Measurements from ENCODE around the gene MMP24OS. TPM values are rescaled to one million over a fixed set of nuclear protein-coding genes. Genes with fewer than 3 reads are reported as not detected.

MMP24OS gene
- total RNA-seq, 4 donors from 2014 or later = 12.8 to 21.5 (median 18.7) TPM

- H3K27me3 ChIP-seq = no peaks in the 10 kb centered on the region
- peak overlapping the region; percentile 93 to 98 (median 96) for H3K27ac ChIP-seq
- no peak for DNase-seq
- peak overlapping the region; percentile 71 to 92 (median 88) for H3K4me3 ChIP-seq
- peaks cover 4 to 56% (median 5%) of the 10 kb centered on the region in 3 donors for H3K36me3 ChIP-seq
- peaks cover 19 to 63% (median 27%) of the 10 kb centered on the region in 3 donors for H3K4me1 ChIP-seq
- intact Hi-C loops (cut with DNase I) = no loop called here
- 29 to 31% methylated on average over 15 to 17 of the region's 19 CpGs for WGBS, 2 donors
- no peaks in the 10 kb centered on the region for H3K9me3 ChIP-seq
- TF ChIP-seq, protein P1, sequence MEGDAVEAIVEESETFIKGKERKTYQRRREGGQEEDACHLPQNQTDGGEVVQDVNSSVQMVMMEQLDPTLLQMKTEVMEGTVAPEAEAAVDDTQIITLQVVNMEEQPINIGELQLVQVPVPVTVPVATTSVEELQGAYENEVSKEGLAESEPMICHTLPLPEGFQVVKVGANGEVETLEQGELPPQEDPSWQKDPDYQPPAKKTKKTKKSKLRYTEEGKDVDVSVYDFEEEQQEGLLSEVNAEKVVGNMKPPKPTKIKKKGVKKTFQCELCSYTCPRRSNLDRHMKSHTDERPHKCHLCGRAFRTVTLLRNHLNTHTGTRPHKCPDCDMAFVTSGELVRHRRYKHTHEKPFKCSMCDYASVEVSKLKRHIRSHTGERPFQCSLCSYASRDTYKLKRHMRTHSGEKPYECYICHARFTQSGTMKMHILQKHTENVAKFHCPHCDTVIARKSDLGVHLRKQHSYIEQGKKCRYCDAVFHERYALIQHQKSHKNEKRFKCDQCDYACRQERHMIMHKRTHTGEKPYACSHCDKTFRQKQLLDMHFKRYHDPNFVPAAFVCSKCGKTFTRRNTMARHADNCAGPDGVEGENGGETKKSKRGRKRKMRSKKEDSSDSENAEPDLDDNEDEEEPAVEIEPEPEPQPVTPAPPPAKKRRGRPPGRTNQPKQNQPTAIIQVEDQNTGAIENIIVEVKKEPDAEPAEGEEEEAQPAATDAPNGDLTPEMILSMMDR (IDR thresholded peaks at IDR 0.05) = no peak
- TF ChIP-seq POLR2A (IDR thresholded peaks at IDR 0.05) = no peak
Measured at GRCh38 chr20:35284992-35285805, 7.3 kb upstream of the MMP24OS start.

DNA sequence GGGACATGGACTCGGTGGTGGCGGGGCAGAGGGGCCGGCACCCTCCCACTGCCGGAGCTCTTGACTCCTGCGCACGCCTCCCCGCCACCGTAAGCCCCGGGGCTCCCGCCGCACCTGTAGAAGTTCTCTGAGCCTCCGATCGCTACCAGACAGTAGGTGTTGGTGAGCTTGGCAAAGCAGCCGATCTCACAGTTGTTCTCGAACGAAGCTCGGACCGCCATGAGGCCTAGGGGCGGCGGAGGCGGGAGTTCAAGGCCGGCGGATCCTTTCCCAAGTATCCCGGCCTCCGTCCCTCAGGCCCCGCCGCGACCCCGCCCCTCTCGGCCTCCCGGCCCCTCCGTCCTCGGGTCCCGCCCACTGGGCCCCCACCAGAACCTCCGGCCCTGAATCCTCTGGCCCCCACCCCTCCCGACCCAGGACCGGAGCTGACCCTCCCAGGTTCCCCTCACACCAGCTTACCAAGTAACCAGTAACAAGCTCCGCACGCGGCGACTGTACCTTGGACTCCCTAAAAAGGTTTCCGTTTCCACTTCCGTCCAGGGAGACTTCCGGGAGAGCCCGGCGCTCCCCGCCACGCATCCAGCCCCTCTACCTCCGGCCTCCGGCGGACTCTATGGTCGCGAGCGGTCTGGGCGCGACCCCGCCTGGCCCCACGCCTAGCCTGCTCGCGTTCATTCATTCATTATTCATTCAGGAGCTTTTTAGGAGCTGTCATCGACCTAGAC lies 6.5 kb upstream of the MMP24OS start, which contains the start of gene EIF6:
EIF6 (minus strand) TSS at position 506 of the 725 bp plus-strand sequence; CDS start at position 221, 285 bp downstream.
- Histone ChIP-seq H3K4me1 (peaks cover 19 to 63% (median 27%) of the 10 kb centered on the region in 3 donors), H3K27ac (peak within 1 kb of the TSS; percentile 93 to 98 (median 96)), H3K36me3 (peaks cover 8 to 64% (median 13%) of the 10 kb centered on the region in 3 donors), H3K27me3 (no peaks in the 10 kb centered on the region), H3K9me3 (no peaks in the 10 kb centered on the region), H3K4me3 (peak within 1 kb of the TSS; percentile 71 to 92 (median 88))
- DNase-seq = peak; percentile 17
- TF ChIP-seq, protein P1 (IDR thresholded peaks at IDR 0.05) = no peak
- TF ChIP-seq POLR2A (IDR thresholded peaks at IDR 0.05) = peak in 1 of 4 donors; percentile 42
- intact Hi-C loops (cut with DNase I) = no loop called here
- 0 to 1% methylated on average over 6 to 21 of the region's 61 CpGs for WGBS, 2 donors

DNA sequence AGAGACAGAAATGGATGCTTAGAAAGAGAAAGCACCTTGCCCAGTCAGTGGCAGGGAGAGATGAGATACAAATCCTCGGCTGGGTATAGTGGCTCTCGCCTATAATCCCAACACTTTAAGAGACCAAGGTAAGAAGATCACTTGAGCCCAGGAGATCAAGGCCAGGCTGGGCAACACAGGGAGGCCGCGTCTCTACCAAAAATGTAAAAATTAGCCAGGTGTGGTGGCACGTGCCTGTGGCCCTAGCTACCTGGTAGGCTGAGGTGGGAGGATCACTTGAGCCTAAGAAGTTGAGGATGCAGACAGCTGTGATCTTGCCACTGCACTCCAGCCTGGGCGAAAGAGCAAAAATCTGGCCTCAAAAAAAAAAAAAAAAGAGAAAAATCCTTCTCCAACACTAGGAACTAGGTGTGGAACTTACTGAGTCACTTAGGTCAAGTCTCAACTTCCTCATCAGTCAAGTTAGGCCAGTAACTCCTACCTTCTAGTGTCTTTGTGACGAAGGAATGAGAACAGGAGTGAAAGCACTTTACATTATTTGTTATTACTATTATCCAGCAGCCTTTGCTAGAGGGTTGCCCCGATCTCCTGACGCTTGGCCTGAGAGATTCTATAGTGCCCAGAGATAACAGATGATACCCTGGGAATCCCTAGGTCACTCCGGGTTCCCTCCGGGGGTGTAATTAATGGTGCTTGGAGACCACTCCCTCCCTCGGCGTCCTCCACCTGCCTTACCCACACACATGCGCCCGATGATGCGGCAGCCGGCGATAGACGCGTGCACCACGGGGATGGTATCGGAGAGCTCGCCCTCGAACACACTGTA lies 5.7 kb upstream of the MMP24OS start:
- WGBS, 2 donors = 10 to 22% methylated on average over 17 to 23 of the region's 24 CpGs
- Histone ChIP-seq H3K9me3 (no peaks in the 10 kb centered on the region), H3K4me1 (peaks cover 19 to 64% (median 27%) of the 10 kb centered on the region in 3 donors), H3K4me3 (peak overlapping the region; percentile 71 to 92 (median 88)), H3K36me3 (peaks cover 15 to 69% (median 19%) of the 10 kb centered on the region in 3 donors), H3K27me3 (no peaks in the 10 kb centered on the region), H3K27ac (peak overlapping the region; percentile 93 to 98 (median 96))
- TF ChIP-seq, protein P1 (IDR thresholded peaks at IDR 0.05) = no peak
- TF ChIP-seq POLR2A (IDR thresholded peaks at IDR 0.05) = peak in 1 of 4 donors; percentile 26
- DNase-seq = no peak
- intact Hi-C loops (cut with DNase I) = no loop called here

GRCh38 chr20:35281506-35282101 lies 3.7 kb upstream of the MMP24OS start:
- Histone ChIP-seq H3K4me3 (no peak overlapping the region), H3K27ac (peak overlapping the region in 2 of 4 donors; percentile 29 to 96), H3K9me3 (no peaks in the 10 kb centered on the region), H3K27me3 (no peaks in the 10 kb centered on the region), H3K4me1 (peaks cover 26 to 76% (median 37%) of the 10 kb centered on the region in 3 donors), H3K36me3 (peaks cover 19 to 57% (median 19%) of the 10 kb centered on the region in 3 donors)
- TF ChIP-seq, protein P1 (IDR thresholded peaks at IDR 0.05) = no peak
- no peak for TF ChIP-seq POLR2A (IDR thresholded peaks at IDR 0.05)
- 94% methylated on average over 10 of the region's 10 CpGs for WGBS, 2 donors
- intact Hi-C loops (cut with DNase I) = no loop called here
- DNase-seq = no peak
